GM12875 (cell line): ENCODE measurements around the gene ZNF652.

Source experiments
- H3K4me3 ChIP-seq: one replicate; pipeline ENCODE4 v1.5.1; 2011; ENCODE audit warnings: low read depth, low read length, control low read depth
- CTCF ChIP-seq: IDR thresholded peaks from 2 replicates; pipeline ENCODE4 v1.5.1; 2011; ENCODE audit warnings: low read depth, mild to moderate bottlenecking, control low read depth, inconsistent platforms, low read length, moderate library complexity, borderline replicate concordance; ENCODE audit not compliant: insufficient read depth

ZNF652 gene

GRCh38 chr17:49404361-49404760 lies 42.3 kb upstream of the ZNF652 start:
- TF ChIP-seq CTCF, result no peak
- H3K4me3 ChIP-seq, result no peak overlapping the region

- H3K4me3 ChIP-seq, result no peak overlapping the region
- no peak for TF ChIP-seq CTCF
These were observed 41.7 kb upstream of the ZNF652 start for GRCh38 chr17:49403514-49404289.

- no peak overlapping the region for H3K4me3 ChIP-seq
These were observed 40.7 kb upstream of the ZNF652 start for GRCh38 chr17:49402706-49403105.

GRCh38 chr17:49401971-49402611 lies 40.0 kb upstream of the ZNF652 start:
- no peak overlapping the region for H3K4me3 ChIP-seq
- no peak for TF ChIP-seq CTCF

More at GRCh38 chr17:49402706-49403105, 40.7 kb upstream of the ZNF652 start:
- TF ChIP-seq CTCF, result no peak

- no peak overlapping the region for H3K4me3 ChIP-seq
- TF ChIP-seq CTCF, result no peak
These were observed 37.9 kb upstream of the ZNF652 start for GRCh38 chr17:49399995-49400394.

GRCh38 chr17:49397586-49397985 lies 35.5 kb upstream of the ZNF652 start:
- no peak overlapping the region for H3K4me3 ChIP-seq
- no peak for TF ChIP-seq CTCF
